Measurements from ENCODE around the gene PTPRT. TPM values are rescaled to one million over a fixed set of nuclear protein-coding genes. Genes with fewer than 3 reads are reported as not detected.

The PTPRT gene
- total RNA-seq, 1 donor from 2014 or later: not detected

DNA sequence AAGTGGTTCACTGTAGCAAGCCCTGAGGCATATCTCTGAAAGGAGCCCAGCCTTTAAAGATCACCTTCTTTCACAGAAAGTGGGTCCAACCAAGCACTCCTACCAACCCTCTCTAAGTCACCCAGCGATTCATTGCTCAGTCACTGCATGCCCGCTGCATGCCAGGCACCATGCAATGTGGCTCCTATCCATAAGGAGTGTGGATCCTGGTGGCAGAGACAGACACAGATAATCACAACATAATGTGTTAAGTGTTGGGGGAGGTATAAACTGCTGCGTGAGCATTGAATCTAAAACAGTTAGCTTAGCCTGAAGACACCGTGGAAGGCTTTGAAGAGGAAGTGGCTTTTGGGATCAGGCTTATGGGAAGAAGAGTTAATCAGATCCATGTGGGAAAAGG is 659.5 kb downstream of the PTPRT start:
- no peak for DNase-seq

DNA sequence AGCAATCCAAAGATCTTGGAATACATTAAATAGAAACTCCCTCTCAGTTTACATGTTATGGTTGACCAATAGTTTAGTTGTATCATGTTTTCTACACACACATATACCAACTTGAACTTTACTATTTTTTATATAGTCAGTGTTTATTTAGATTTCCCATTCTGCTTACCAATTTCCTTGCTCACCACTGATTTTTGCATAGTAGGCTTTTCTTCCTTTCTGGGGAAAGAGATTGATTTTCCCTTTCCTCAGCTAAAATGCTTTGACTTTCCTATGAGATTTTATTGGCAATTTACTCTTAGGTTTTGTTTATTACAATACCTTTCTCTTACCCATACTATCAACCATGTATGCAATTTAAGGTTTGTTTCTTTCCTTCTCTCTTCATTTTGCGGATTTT is 665.6 kb downstream of the PTPRT start:
- DNase-seq: no peak

GRCh38 chr20:42516692-42517091 is 673.0 kb downstream of the PTPRT start:
- no peak for DNase-seq

- DNase-seq: no peak
Observed at GRCh38 chr20:42510686-42511085, 679.0 kb downstream of the PTPRT start.

DNA sequence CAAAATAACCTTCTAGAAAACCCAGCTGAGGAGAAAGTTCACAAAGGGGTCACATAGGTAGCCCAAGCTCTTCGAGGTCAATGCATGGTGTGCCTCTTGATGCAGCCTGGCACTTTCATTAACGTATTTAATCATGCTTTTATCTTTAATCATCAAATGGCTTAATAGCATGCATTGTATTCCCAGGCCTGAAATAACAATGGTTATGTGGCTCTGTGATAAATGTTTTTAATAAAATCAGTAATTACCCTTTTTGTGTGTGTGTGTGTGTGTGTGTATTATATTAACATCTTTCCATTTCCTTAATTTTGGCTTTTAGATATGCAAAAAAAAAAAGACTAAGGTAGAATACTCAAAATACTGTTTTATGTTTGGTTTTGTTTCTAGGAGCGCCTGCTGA is 681.8 kb downstream of the PTPRT start:
- DNase-seq: no peak

GRCh38 chr20:42506397-42506796 is 683.3 kb downstream of the PTPRT start:
- no peak for DNase-seq

GRCh38 chr20:42502591-42502990 is 687.1 kb downstream of the PTPRT start:
- DNase-seq: no peak

DNA sequence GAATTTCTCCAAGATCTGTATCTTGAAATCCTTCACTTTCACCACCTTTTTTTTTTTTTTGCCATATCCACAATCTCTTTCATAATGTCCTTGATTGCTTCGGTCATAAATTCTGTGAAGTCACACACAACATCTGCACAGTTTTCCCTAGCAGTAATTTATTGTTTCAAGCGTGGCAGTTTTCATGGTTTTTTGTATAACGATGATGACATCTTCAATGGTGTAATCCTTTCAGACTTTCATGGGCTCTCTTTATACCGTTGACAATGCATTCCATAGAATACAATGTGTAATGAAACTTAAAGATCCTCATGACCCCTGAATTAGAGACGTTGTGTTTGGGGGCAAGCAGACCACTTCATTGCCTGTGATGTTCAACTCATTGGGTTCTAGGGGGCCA is 693.1 kb downstream of the PTPRT start:
- no peak for DNase-seq

DNA sequence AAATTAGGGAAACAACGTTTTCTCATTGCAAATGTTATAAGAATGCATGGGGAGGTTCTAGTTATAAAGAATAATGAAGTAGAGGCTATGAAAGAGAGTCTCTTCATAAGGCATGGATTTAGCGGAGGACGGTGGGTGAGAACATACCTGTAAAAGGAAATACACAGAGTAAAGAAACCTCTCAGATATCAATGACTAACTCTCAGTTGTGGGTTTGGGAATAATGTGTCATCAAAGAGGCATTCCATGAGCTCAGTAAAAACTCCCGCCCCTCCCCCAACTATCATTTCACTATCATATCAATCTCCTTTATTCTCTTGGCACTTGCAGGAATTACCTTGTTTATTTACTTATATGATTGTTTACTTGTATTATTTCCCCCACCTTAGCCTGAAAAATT is 695.4 kb downstream of the PTPRT start:
- no peak for DNase-seq

DNA sequence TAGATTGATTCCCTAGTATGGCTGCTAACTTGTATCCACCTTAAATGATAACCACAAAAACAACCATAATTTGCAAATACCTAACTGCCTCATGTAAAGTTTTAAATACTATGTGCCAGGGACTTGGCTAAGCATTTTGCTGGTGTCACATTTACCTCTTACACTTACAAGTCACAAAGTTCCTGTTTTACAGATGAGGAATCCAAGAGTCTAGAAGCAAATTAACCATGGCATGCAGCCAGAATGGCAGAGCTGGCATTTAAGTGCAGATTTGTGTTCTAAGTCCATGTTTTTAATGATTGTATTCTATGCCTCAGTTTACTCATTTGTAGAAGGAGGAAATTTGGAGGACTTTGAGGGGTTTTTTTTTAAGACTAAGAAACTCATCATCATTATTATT is 696.7 kb downstream of the PTPRT start:
- no peak for DNase-seq

DNA sequence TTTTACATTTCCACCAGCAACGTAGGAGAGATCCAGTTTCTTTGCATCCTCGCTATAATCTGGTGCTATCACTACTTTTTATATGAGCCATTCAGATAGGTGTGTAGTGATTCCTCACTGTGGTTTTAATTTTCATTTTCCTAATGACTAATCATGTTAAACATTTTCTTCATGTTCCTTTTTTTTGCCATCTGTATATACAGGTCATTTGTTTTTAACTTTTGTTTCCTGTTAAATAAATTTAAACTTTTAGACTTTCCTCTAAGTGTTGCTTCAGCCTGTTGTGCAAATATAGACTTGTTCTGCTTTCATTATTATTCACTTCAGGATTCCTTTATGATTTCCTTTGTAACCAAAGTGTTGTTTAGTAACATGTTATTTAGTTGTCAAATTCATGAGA is 697.4 kb downstream of the PTPRT start:
- DNase-seq: no peak

DNA sequence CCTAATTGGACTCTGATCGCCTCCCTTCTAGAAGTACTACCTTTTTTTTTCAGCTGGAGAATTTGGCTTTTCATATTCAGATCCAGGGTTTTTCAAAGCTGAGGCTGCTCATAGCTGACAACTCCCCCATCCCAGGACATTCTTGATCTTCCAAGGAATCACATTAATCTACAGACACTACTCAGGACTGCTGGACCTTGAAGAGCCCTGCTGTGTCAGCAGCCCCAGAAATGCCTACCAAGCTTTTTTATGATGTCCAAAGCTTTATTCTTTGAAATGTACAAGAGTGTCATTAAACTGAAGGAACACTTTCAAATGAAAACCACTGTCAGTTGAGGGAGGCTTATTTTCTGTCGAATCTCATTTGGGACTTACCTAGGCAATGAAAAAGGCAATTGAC is 704.1 kb downstream of the PTPRT start:
- DNase-seq: no peak

- no peak for DNase-seq
Observed at GRCh38 chr20:42484790-42485375, 704.8 kb downstream of the PTPRT start.

DNA sequence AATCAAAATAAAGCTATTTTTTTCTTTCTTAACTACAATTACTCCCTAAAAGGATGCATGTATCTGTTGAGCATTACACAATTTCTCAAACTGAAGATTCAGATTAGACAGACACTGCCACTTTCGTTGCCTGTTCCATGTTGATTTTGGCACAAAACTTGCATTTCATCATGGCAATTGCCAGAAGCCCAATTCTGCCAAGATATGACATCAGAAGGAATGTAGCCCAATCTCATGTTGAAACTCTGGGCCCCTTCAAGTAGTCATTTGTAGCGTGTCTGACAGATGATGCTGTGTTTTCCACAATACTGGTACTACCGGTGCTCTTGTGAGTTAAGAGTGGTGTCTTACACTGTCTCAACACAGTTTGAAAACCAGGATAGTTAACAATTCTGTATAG is 705.4 kb downstream of the PTPRT start:
- no peak for DNase-seq

DNA sequence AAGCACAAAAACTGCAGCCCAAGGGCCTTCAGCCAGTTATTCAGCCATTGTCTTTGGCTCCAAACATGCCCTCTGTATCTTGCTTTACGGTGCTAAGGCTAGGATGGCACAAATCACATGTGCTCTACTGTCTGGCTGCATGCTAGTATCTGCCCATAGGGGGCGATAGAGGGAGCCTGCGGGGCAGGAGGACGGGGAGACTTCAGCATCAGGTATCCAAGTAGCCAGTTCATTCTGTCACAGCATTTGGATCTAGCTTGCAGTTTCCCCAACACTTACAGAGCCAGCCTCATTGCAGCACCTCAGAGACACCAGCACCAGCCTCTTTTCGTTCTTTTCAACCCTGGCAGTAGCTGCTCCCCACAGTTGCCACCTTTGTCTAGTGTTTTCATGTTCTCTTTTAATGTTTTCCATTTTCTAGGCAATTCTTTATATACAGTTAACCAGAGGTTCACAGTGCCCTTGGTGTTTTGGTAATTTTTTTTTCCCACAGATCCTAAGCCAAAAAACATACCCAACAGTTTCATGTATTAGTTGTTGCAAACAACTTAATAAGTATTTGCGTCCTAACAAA is 705.9 kb downstream of the PTPRT start:
- DNase-seq: no peak

DNA sequence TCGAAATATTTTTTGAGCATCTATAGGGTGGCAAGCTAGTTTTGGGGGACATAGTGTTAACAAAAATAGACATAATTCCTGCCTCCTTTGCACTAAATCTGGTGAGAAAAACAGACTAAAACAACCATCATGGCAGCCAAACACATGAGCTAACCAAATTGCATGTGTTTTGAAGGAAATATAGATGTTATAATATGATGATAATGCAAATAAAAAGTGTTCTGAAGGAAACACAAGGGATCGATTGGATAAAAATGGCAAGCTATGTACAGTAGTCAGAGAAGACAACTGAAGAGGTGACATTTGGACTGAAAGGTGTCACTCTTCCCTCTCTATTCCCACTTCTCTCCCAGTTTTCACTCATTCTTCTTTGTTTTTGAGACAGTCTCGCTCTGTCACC is 706.9 kb downstream of the PTPRT start:
- no peak for DNase-seq

DNA sequence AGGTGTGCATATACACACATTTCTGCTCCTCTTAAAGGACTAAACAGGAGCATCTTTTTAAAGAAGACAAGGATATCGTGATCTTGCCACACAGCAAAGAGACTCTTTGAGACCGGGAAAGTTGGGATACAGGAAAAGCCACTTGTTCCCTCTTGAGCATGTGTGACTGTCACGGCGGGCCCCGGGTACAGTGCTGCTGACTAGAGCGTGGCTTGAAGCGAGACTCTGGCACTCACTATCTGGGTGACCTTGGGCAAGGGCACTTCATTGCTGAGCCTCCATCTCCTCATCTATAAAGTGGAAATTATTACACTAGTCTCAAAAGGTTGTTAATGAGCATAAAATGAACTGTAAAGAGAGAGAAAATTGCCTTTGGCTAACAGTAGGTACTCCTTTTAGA is 713.9 kb downstream of the PTPRT start:
- DNase-seq: no peak

DNA sequence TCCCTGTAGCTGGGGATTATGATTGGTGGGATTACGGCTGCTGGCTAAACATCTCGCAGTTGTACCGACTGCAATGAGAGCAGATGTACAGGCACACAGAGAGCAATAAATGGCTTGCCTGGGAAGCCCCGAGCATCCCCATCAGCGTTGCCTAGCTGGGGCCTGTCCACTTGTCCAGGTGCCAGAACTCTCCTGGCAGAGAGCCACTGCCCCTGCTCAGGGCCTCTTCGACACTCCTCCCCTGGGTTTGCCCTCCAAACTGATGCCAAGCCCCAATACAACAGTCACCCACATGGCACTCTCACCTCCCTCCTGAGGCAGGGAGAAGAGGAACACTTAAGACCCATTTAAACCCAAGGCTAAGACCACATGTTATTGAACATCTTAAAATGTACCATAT is 715.1 kb downstream of the PTPRT start:
- DNase-seq: no peak

- no peak for DNase-seq
Observed at GRCh38 chr20:42472198-42472597, 717.5 kb downstream of the PTPRT start.

- no peak for DNase-seq
Observed at GRCh38 chr20:42461965-42462593, 727.6 kb downstream of the PTPRT start.

GRCh38 chr20:42461291-42461690 is 728.4 kb downstream of the PTPRT start:
- DNase-seq: no peak

DNA sequence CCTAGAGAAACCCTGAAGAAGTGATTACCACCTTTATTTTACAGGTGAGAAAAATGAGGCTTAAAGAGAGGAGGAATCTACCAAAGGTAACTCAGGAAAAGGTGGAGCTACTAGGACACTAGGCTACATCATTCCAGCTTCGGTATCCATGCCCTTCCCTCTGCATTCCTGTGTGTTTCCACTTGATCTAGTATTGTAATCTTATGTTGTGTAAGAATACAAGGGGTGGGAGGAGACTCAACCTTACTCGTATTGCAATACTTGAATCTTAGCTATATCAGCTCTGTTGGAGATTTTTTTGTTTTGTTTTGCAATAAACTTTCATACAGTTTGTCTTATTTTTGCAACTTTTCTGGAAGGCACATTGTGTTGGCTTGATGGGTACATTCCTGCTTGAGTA is 742.4 kb downstream of the PTPRT start:
- DNase-seq: no peak

GRCh38 chr20:42444799-42445198 is 744.9 kb downstream of the PTPRT start:
- DNase-seq: no peak

DNA sequence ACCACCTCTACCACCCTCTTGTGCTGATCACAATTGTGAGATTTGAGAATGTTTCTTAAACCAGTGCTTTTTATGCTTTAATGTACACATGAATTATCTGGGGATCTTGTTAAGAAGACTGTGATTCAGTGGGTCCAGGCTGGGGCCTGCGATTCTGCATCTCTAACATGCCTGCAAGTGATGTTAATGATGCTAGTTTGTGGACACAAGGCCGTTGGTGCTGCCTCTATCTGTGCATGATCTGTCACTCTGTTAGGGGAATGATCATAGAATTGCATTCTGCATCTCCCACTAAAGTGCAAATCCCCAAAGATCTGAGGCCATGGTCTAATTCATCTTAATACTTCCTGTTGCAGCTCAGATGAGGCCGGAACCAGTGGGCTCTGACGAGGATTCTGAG is 746.5 kb downstream of the PTPRT start:
- DNase-seq: no peak

DNA sequence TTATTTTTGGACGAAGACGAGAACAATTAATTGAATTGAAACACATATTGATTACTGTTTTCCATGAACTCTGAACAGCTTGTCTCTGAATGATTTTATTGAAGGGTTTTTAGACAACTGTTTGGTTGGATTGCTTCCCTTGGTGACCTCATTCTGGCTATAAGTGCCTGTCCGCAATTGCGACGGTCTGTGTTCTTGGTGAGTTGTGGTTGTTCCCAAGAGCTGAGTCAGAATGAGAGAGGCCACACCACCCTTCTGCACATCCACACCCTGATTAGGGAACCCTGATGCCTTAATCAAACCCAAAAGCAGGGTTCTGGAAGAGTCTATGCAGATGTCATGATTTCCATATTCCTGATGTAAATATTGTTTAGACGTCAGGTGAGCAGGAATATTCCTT is 747.0 kb downstream of the PTPRT start:
- no peak for DNase-seq

Measured in dermis blood vessel endothelial cell (primary cell).